ENCODE data around the gene PITPNM3. TPM values are rescaled to one million over a fixed set of nuclear protein-coding genes. Genes with fewer than 3 reads are reported as not detected.
A peak's percentile ranks its signal among the peaks of the same experiment; 100 is the strongest.

PITPNM3 gene
- total RNA-seq, 1 donor from 2014 or later, result 1.4 TPM

DNA sequence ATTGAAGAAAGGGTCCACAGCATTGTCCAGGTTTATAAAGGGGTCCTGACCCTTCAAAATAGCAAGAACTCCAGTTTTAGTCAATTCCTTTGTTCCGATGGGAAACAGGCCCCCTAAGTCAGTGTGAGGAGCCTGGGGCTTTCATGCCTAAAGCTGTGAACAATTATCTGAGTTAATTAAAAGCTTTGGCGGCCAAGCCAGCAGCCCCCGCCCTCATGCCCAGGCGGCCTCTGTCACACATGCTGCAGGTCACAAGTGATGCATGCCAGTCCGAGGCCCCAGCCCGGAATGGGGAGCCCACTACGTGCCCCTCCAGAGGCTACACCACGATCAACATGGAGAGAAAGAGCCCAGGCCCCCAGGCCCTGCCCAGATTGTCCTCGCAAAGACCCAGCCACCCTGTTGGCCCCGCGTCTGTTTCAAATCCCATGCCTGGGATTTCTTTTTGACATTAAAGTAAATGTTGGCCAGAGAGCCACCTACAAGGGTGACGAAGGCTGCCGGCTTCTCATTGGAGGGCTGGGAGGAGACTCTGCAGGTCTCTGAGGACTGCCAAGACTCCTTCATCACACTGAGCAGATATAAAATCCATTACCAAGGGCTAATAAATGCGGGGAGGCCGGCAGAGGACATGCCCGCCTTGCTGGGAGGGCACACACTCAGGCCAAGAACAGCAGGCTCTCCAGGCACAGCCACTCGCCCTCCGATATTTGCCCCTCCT is 14.5 kb upstream of the PITPNM3 start:
- no peak overlapping the region for H3K27ac Mint-ChIP-seq (ENCODE audit: unreplicated experiment)
- DNase-seq (ENCODE audit: low read depth, low spot score), result no peak

DNA sequence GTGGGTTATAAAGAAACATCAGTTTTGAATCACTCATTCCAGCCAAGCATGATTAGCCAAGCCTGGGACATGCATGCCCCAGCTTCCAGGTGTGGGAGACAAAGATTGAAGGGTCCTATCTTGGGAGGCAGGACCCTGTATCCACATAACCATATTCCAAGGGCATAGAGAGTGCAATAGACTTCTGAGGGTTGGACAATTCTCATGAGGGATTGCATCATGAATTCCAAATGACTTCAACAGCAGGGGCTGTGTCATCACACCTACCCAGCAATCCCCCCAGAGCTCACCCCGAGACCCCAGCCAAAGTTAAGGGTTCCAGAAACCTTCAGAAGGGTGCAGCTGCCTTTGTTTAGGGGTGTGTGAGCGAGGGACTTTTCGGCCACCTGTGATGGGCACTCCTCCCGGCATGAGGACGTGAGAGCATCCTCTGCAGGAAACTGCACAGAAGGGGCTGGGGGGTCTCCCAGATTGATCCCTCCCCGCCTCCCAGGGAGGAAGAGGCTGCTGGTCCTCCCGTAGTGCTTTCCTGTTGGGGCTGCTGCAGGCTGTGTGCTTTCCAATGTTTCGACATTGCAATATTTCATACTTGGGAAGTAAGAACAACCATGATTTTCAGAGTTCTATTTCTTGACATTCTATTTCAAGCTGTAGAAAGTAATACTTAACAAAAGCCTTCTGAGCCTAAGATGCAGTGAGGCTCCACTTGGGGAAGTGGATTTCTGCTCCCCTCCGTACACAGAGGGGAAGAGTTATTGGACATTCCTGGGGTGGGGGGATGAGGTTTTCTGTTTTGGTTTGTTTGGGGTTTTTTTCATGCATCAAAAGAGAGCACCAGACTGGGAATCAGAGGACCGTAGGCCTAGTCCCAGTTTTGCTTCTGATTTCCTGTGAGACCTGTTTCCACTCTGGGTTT is 13.3 kb upstream of the PITPNM3 start:
- H3K9me3 Mint-ChIP-seq, result no peaks in the 10 kb centered on the region
- H3K27me3 Mint-ChIP-seq (ENCODE audit: low read depth), result peaks cover 8% of the 10 kb centered on the region
- H3K27ac Mint-ChIP-seq (ENCODE audit: unreplicated experiment), result peak overlapping the region; percentile 35
- TF ChIP-seq, protein P1, sequence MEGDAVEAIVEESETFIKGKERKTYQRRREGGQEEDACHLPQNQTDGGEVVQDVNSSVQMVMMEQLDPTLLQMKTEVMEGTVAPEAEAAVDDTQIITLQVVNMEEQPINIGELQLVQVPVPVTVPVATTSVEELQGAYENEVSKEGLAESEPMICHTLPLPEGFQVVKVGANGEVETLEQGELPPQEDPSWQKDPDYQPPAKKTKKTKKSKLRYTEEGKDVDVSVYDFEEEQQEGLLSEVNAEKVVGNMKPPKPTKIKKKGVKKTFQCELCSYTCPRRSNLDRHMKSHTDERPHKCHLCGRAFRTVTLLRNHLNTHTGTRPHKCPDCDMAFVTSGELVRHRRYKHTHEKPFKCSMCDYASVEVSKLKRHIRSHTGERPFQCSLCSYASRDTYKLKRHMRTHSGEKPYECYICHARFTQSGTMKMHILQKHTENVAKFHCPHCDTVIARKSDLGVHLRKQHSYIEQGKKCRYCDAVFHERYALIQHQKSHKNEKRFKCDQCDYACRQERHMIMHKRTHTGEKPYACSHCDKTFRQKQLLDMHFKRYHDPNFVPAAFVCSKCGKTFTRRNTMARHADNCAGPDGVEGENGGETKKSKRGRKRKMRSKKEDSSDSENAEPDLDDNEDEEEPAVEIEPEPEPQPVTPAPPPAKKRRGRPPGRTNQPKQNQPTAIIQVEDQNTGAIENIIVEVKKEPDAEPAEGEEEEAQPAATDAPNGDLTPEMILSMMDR (conservative IDR thresholded peaks at IDR 0.05), result no peak
- DNase-seq (ENCODE audit: low read depth, low spot score), result no peak
- H3K4me1 Mint-ChIP-seq, result peaks cover 32% of the 10 kb centered on the region
- H3K36me3 Mint-ChIP-seq (ENCODE audit: low read depth), result no peaks in the 10 kb centered on the region
- H3K4me3 Mint-ChIP-seq, result peak overlapping the region; percentile 39

More for the DNA sequence above, 14.5 kb upstream of the PITPNM3 start:
- Mint-ChIP-seq H3K4me1 (peaks cover 45% of the 10 kb centered on the region), H3K9me3 (no peaks in the 10 kb centered on the region), H3K4me3 (peak overlapping the region; percentile 23), H3K27me3 (ENCODE audit: low read depth) (peaks cover 8% of the 10 kb centered on the region), H3K36me3 (ENCODE audit: low read depth) (peaks cover 6% of the 10 kb centered on the region)
- TF ChIP-seq, protein P1 (conservative IDR thresholded peaks at IDR 0.05), result no peak

DNA sequence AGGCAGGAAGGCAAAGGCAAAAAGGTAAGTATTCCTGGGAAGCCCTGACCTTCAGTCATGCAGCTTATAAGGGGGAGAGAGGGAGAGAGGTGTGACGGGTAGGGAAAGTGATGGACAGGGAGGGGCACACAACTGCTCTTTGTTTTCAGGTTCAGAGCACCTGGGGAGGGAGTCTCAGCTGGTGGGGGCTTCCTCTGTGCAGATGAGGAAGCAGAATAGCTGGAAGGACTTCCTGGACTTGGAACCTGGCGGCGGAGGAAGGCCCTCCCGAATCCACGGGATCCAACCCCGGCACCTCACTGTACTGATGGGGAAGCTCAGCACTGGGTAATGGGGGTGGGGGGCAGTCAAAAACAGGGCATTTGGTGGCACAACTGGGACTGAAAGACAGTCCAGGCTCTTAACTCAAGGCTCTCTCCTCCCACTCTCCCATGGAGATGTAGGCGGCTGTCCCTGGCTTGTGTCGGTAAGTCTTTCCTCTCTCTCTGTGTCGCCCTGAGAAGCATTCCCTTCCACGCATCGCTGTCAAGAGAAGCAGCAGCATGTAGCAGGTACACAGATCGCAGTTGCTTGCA is 11.9 kb upstream of the PITPNM3 start:
- H3K36me3 Mint-ChIP-seq (ENCODE audit: low read depth), result no peaks in the 10 kb centered on the region
- no peak overlapping the region for H3K4me3 Mint-ChIP-seq
- H3K27me3 Mint-ChIP-seq (ENCODE audit: low read depth), result peaks cover 8% of the 10 kb centered on the region
- peaks cover 30% of the 10 kb centered on the region for H3K4me1 Mint-ChIP-seq
- DNase-seq (ENCODE audit: low read depth, low spot score), result no peak
- H3K27ac Mint-ChIP-seq (ENCODE audit: unreplicated experiment), result no peak overlapping the region
- no peaks in the 10 kb centered on the region for H3K9me3 Mint-ChIP-seq
- TF ChIP-seq, protein P1 (conservative IDR thresholded peaks at IDR 0.05), result no peak

DNA sequence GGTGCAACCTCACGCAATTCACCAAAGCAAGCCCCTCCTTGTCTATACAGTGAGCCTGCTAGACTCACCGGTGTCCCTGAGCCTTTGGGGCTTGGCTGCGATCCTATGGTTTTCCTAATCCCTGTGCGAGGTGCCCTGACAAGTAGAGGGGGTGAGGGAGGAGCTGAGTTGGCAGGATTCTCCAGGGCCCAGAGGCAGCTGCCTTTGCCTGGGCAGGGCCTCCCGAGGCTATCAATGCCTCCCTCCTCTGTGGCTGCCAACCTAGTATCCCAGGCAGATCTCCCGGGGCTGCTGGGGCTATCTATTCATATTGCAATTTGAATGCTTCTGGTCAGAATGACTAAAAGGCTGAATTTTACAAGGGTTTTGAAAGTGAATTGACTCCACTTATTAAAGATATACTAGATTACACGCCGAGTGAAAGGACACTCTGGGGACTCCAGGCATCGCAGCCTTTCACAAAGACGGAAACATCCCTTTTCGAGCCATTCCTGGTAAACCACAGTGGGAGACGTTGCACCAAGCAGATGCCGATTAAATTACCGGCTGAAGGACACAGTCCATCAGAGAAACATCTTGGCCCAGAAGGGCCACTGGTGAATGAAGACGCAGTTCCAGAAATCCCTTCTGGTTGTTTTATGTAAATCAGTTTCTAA is 11.3 kb upstream of the PITPNM3 start:
- no peak for DNase-seq (ENCODE audit: low read depth, low spot score)
- Mint-ChIP-seq H3K4me1 (peaks cover 28% of the 10 kb centered on the region), H3K27me3 (ENCODE audit: low read depth) (peaks cover 8% of the 10 kb centered on the region), H3K36me3 (ENCODE audit: low read depth) (no peaks in the 10 kb centered on the region), H3K9me3 (no peaks in the 10 kb centered on the region), H3K4me3 (peak overlapping the region; percentile 36), H3K27ac (ENCODE audit: unreplicated experiment) (no peak overlapping the region)
- TF ChIP-seq, protein P1 (conservative IDR thresholded peaks at IDR 0.05), result no peak

DNA sequence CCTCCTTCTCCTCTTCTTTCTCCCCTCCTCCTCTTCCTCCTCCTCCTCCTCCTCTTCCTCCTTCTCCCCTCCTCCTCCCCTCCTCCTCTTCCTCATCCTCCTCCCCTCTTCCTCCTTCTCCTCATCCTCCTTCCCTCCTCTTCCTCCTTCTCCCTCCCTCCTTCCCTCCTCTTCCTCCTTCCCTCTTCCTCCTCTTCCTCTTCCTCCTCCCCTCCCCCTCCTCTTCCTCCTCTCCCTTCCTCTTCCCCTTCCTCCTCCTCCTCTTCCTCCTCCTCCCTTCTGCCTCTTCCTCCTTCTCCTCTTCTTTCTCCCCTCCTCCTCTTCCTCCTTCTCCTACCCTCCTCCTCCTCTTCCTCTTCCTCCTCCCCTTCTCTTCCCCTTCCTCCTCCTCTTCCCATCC is 5.1 kb upstream of the PITPNM3 start:
- TF ChIP-seq, protein P1 (conservative IDR thresholded peaks at IDR 0.05), result no peak
- Mint-ChIP-seq H3K27me3 (ENCODE audit: low read depth) (peaks cover 36% of the 10 kb centered on the region), H3K9me3 (no peaks in the 10 kb centered on the region), H3K4me1 (no peaks in the 10 kb centered on the region), H3K36me3 (ENCODE audit: low read depth) (no peaks in the 10 kb centered on the region), H3K27ac (ENCODE audit: unreplicated experiment) (no peak overlapping the region), H3K4me3 (no peak overlapping the region)
- no peak for DNase-seq (ENCODE audit: low read depth, low spot score)

All from neural crest cell (in vitro differentiated cells).